ENCODE results near the gene ALOX15. TPM values are rescaled to one million over a fixed set of nuclear protein-coding genes. Genes with fewer than 3 reads are reported as not detected.

ALOX15 gene
- total RNA-seq, 1 donor from 2014 or later = not detected

- Mint-ChIP-seq H3K4me1 (peaks cover 9% of the 10 kb centered on the region), H3K36me3 (ENCODE audit: low read depth) (no peaks in the 10 kb centered on the region), H3K27ac (no peak overlapping the region), H3K27me3 (peaks cover 34% of the 10 kb centered on the region), H3K4me3 (no peak overlapping the region), H3K9me3 (no peaks in the 10 kb centered on the region)
- DNase-seq (no peak), ATAC-seq (ENCODE audit: low read depth) (no peak)
- no peak for TF ChIP-seq CTCF (IDR thresholded peaks at IDR 0.05)
- intact Hi-C loops (cut with micrococcal nuclease) = no loop called here
- CTCF ChIA-PET = interaction anchor here (0.6 to 1.0 kb wide), 2 partner anchors 20 to 295 kb away, joined by 3 to 4 read pairs; no protein-coding TSS in a partner anchor
- POLR2A ChIA-PET = no interaction called here
These were observed 54.3 kb downstream of the ALOX15 start for GRCh38 chr17:4587195-4587594.

- no peak overlapping the region for H3K4me3 Mint-ChIP-seq
- CTCF ChIA-PET = no interaction called here
These were observed 55.4 kb downstream of the ALOX15 start for GRCh38 chr17:4586043-4586442.

GRCh38 chr17:4585638-4585994 lies 55.9 kb downstream of the ALOX15 start:
- H3K27ac Mint-ChIP-seq = no peak overlapping the region
- peaks cover 47% of the 10 kb centered on the region for H3K27me3 Mint-ChIP-seq
- intact Hi-C loops (cut with micrococcal nuclease) = no loop called here
- no peaks in the 10 kb centered on the region for H3K9me3 Mint-ChIP-seq
- DNase-seq = no peak
- no peak for TF ChIP-seq CTCF (IDR thresholded peaks at IDR 0.05)
- H3K36me3 Mint-ChIP-seq (ENCODE audit: low read depth) = no peaks in the 10 kb centered on the region
- POLR2A ChIA-PET = no interaction called here
- H3K4me1 Mint-ChIP-seq = peaks cover 9% of the 10 kb centered on the region
- H3K4me3 Mint-ChIP-seq = no peak overlapping the region
- CTCF ChIA-PET = no interaction called here
- ATAC-seq (ENCODE audit: low read depth) = no peak

More at GRCh38 chr17:4586043-4586442, 55.4 kb downstream of the ALOX15 start:
- ATAC-seq (ENCODE audit: low read depth) (no peak), DNase-seq (no peak)
- POLR2A ChIA-PET = no interaction called here
- TF ChIP-seq CTCF (IDR thresholded peaks at IDR 0.05) = no peak
- peaks cover 44% of the 10 kb centered on the region for H3K27me3 Mint-ChIP-seq
- peaks cover 9% of the 10 kb centered on the region for H3K4me1 Mint-ChIP-seq
- H3K27ac Mint-ChIP-seq = no peak overlapping the region
- intact Hi-C loops (cut with micrococcal nuclease) = no loop called here
- no peaks in the 10 kb centered on the region for H3K36me3 Mint-ChIP-seq (ENCODE audit: low read depth)
- no peaks in the 10 kb centered on the region for H3K9me3 Mint-ChIP-seq

- Mint-ChIP-seq H3K27me3 (peaks cover 44% of the 10 kb centered on the region), H3K4me3 (peak overlapping the region; percentile 32), H3K9me3 (no peaks in the 10 kb centered on the region), H3K27ac (no peak overlapping the region), H3K36me3 (ENCODE audit: low read depth) (no peaks in the 10 kb centered on the region), H3K4me1 (peaks cover 9% of the 10 kb centered on the region)
- CTCF ChIA-PET = no interaction called here
- ATAC-seq (ENCODE audit: low read depth) (no peak), DNase-seq (no peak)
- no peak for TF ChIP-seq CTCF (IDR thresholded peaks at IDR 0.05)
- POLR2A ChIA-PET = interaction anchor here (0.5 to 1.0 kb wide), 2 partner anchors 222 to 266 kb away, joined by 3 to 8 read pairs; partner anchors contain the start of gene PLD2
- intact Hi-C loops (cut with micrococcal nuclease) = no loop called here
These were observed 56.4 kb downstream of the ALOX15 start for GRCh38 chr17:4584917-4585637.

GRCh38 chr17:4584101-4584916 lies 57.2 kb downstream of the ALOX15 start, which contains the start of gene SMTNL2:
TSS of gene SMTNL2 (plus strand) at chr17:4584529. CDS start at chr17:4584606, 77 bp downstream.
- Mint-ChIP-seq H3K9me3 (no peaks in the 10 kb centered on the region), H3K27me3 (peaks cover 44% of the 10 kb centered on the region), H3K36me3 (ENCODE audit: low read depth) (no peaks in the 10 kb centered on the region), H3K4me3 (peak within 1 kb of the TSS; percentile 75), H3K27ac (no peak within 1 kb of the TSS), H3K4me1 (peaks cover 9% of the 10 kb centered on the region)
- ATAC-seq (ENCODE audit: low read depth) (peak; percentile 72), DNase-seq (peak; percentile 31)
- ChIA-PET POLR2A (interaction anchor here (0.5 to 1.0 kb wide), 2 partner anchors 223 to 266 kb away, joined by 3 to 8 read pairs; partner anchors contain the start of gene PLD2), CTCF (interaction anchor here (1.2 kb wide), 1 partner anchor 17 kb away, joined by 4 read pairs; no protein-coding TSS in a partner anchor)
- intact Hi-C loops (cut with micrococcal nuclease) = no loop called here
- no peak for TF ChIP-seq CTCF (IDR thresholded peaks at IDR 0.05)
